NCI-H128 (cell line): ENCODE measurements around the gene ZNF518B.

ENCODE experiments used
- DNase-seq: peaks from one replicate; lab custom pipeline; 2025; ENCODE audit not compliant: unreplicated experiment; lab: John Stamatoyannopoulos, UW

The ZNF518B gene

DNA sequence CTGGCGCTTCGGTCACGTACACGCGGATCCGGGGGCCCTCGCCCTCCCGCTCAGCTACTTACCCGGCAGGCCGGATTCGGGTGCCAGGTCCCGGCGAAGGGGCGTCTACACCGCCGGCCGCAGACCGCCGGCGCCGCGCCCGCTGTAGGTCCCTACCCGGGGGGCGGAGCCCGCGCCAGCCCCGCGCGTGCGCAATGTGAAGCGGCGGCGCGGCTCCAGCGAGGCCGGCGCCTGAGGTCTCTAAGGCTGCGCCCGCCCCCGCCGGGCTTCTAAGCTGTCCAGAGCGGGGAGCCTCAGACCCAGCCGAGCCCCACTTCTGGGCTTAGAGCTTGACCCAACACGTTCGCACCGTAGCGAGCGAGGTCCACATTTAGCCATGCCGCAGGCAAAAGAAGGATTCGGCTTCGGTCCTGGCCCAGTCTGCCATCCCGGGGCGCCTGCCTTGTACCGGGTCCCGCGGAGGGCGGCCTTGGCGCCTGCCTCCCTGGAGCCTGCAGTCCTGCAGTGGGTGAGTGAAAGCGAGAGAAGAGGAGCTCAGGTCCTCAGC lies at the start of gene ZNF518B:
Gene ZNF518B, minus strand, starts transcription at position 172 of the 547 bp plus-strand sequence. CDS start 11,098 bp downstream, outside the sequence.
- no peak for DNase-seq

DNA sequence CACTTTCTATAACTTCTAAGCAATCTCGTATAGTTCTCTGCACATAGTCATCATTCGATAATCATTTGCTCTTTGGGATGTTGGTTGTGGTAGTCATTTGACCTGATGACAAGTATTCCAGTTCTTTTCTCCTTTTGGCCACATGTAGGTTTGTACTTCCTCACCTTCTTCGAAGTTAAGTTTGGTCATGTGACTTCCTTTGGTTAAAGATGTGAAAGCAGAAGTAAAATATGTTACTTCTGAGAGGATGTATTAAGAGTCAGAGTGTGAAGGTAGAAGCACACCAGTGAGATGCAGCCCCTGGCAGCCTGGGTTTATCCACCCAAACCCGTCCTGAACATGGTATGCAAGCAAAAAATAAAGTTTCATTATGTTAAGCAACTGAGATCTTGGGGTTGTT lies 48.9 kb upstream of the ZNF518B start:
- no peak for DNase-seq

- no peak for DNase-seq
These were observed 47.4 kb upstream of the ZNF518B start for GRCh38 chr4:10504570-10505179.

DNA sequence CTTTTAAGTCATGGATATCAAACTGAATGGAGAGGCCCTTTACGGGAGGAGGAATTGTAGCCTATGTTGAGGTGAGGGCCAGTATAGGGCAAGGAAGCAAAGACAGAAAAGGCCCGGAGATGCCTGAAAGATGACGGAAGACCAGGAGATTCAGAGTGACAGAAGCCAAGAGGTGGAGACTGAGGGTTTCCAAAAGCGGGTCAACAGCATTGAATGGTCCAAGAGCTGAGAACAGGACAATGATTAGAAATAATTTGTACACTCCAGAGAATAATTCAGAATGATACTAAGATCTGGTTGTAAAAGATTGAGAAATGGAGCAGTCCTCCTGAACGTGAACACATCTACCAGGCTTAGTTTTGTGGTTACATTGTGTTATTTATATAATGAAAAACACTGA lies 45.5 kb upstream of the ZNF518B start:
- no peak for DNase-seq

- DNase-seq: no peak
These were observed 43.5 kb upstream of the ZNF518B start for GRCh38 chr4:10500776-10501175.

DNA sequence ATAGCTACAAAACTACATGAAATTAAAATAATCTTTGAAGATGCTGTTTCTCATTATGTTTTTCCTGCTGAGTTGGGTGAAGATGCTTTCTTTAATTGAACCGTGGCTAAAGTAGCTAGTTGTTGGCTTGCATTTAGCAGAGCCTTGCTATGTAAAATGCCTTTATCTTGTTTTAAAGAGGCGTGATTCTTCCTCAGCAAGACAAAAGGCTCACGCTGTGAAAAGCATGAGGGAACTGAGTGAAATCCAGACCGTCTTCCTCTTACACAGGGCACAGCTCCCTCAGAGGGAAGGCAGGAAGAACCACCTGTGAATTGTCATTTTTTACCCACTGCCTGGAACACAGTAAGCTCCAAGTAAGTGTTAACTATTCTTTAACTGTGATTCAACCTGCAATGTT lies 39.0 kb upstream of the ZNF518B start:
- DNase-seq: no peak

DNA sequence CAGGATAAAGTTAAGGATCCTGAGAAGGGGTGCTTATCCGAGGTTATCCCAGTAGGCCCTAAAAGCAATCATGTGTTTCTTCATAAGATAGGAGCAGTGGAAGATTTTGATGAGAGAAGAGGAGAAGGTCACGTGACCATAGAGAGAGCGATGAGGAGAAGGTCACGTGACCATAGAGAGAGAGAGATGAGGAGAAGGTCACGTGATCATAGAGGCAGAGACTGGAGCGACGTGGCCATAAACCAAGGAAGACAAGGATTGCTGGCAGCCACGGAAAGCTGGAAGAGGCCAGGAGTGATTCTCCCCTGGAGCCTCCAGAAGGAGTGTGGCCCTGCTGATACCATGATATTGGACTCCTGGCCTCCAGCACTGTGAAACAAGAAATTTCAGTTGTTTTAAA lies 38.4 kb upstream of the ZNF518B start:
- no peak for DNase-seq

DNA sequence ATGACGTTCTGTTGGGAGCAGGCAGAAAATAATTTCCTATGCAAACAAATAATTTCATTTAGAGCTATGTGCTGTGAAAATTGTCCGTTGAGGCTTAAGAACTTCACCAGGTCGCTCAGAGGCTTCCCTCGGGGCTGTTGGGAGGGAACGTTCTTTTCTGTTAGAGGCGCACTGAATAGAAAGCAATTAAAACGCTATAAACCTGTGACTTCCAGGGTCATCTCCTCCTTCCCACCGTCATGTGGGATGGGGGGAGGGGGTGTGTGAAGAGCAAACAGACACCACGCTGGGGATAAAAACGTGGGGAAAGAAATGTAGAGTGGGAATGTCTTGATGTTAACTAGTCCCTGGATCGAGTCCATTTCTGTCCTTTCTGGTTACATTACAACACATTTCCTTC lies 35.2 kb upstream of the ZNF518B start:
- DNase-seq: no peak

- no peak for DNase-seq
These were observed 34.2 kb upstream of the ZNF518B start for GRCh38 chr4:10491401-10491800.

DNA sequence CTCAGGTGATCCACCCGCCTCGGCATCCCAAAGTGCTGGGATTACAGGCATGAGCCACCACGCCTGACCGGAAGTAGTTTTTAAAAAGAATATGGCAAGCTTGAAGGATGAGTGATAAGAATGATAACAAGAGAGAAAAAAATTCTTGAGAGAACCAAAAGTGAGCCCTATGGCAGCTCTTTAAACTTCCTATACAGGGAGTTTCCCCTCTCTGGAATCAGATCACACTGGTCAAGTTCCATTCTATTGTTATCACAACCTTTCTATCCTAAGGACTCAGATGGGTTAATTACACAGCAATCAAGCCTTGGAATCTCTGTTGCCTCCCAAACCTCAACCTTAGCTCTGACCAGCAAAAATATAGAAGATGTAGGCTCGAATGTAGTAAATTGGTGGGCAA lies 33.8 kb upstream of the ZNF518B start:
- DNase-seq: no peak

- DNase-seq: no peak
These were observed 25.7 kb upstream of the ZNF518B start for GRCh38 chr4:10482913-10483312.

GRCh38 chr4:10480616-10481015 lies 23.4 kb upstream of the ZNF518B start:
- no peak for DNase-seq

GRCh38 chr4:10478621-10479020 lies 21.4 kb upstream of the ZNF518B start:
- no peak for DNase-seq

DNA sequence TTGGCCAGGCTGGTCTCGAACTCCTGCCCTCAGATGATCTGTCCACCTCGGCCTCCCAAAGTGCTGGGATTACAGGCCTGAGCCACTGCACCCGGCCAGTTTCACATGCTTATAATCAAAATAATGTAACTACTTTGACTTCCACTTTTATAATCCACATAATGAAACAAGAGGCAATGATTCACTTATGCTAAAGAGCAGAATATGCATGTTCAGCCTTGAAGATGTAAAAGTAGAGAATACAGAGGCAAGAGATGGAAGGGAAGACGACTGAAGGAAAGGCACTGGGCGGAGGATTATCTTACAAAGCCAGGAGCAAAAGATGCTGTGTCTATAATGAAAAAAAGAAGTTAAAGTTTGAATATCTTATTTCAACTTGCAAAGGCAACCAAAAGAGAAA lies 13.3 kb upstream of the ZNF518B start:
- no peak for DNase-seq

GRCh38 chr4:10466161-10466560 lies 8.9 kb upstream of the ZNF518B start:
- no peak for DNase-seq

GRCh38 chr4:10462876-10463275 lies 5.7 kb upstream of the ZNF518B start:
- DNase-seq: no peak

DNA sequence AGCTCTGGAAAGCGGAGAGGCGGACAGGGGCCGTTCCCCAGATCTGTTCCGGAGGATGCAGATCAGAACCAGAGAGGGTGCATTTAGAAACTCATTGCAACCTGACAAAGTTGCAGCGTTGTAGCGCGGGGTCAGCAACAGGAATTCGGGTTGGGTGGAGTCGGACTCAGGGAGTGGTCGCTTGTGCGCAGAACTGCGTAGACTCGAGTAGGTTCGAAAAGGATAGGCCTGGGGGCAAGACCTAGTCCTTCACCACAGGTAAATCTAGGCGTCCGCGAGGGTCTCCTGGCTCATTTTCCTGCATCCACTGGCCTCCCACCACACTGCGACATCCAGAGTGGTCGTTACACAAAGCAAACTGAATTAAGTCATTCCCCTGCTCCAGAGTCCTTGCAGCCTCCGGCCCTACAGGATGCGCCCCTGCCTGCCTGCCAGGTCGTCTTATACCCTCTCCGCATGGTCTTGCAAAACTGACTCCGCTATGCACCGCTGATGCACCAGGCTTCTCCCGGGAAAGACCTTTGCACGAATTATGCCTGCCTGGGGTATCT lies 4.7 kb upstream of the ZNF518B start:
- no peak for DNase-seq

GRCh38 chr4:10461091-10461849 lies 4.0 kb upstream of the ZNF518B start:
- DNase-seq: no peak

- DNase-seq: no peak
These were observed 3.3 kb upstream of the ZNF518B start for GRCh38 chr4:10460313-10461047.

DNA sequence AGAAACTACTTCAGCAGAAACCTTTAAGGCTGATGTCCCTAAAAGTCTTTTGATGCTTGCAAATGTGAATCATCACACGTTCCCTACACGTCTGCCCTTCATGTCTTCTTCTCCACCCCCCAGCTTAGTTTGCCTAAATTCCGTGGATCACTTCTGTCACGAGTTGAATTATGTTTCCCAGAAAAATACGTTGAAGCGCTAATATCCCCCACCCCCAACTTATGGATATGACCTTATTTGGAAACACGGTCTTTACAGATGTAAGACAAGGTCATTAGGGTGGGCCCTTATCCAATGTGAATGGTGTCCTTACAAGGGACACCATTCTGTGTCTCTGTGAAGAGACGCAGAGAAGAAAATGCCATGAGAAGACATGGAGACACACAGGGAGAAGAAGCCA lies 2.1 kb upstream of the ZNF518B start:
- DNase-seq: no peak

GRCh38 chr4:10458177-10458576 lies 951 bp upstream of the ZNF518B start:
- DNase-seq: no peak
